Iris pigment epithelial cell (primary cell): ENCODE results near the gene IDS.

ENCODE experiments used
- DNase-seq: peaks from one replicate; pipeline ENCODE4 v3.0.0-alpha.2; 2011; ENCODE audit warnings: low read depth

IDS gene

DNA sequence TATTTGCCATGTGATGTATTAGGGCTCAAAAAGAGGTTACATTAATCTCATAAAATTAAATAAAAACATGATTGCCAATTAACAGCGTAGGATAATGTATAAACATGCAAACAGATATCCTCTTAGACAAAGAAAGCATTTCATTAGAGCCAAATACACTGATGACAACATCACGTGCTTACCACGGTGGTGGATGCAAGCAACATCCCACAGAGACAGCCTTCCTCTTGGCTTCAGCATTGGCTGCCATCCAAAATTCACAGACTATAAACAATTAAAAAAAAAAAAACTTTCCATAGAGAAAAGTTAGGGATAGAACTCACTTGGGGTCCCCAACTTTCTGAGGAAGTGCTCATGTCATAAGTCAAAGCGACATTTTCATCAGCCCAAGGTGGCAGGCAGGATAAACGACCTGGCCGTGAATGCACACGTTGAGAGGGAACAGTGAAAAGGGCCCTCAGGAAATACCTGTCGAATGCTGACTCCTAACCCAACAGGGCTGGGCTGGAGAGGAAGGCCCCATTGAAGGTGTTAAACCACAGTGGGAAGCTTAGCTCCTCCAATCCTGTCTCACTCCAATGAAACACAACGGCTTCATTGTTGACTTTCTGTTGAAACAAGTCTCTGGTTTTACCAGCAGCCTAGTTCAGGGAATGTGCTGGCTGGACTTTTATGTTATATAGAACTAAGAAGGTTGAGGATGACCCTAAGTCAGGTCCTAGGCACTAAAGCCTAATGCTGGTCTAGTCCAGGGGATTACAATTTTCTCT lies 48.4 kb downstream of the IDS start:
- no peak for DNase-seq

DNA sequence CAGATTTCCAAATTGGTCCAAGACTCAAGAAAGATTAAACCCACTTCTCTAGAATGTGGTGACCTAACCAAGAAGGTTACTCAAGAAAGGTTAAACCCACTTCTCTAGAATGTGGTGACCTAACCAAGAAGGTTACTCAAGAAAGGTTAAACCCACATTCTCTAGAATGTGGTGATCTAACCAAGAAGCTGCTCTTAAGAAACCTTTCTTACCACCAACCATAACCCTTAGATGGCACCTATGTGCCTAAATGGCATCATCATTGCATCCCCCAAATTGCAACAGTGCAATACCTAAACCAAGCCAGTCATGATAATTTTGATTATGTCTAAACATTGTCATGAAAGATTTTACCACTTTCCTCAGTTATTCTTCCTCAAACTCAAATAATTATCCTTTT lies 49.2 kb downstream of the IDS start:
- no peak for DNase-seq

GRCh38 chrX:149453906-149454822 lies 50.9 kb downstream of the IDS start:
- DNase-seq, result no peak

DNA sequence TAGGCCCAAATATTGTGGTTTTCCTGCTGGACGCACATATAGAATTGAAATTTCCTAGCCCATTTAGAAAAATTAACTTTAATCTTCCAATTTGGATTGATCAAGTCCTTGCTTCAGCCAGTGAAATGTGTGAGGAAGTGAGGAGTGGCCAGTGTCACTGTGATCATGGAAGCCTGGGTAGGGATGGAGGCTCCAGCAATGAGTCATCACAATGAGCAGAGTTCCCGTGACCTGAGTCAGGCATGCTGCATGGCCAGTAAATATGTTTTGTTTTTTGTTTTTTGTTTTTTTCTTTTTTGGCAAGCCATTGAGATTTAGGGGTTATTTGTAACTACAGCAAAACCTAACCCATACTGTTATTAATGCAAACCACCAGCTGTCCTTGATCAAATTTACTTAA lies 52.1 kb downstream of the IDS start:
- DNase-seq, result peak; percentile 25

GRCh38 chrX:149433451-149433850 lies 71.7 kb downstream of the IDS start:
- DNase-seq, result no peak

DNA sequence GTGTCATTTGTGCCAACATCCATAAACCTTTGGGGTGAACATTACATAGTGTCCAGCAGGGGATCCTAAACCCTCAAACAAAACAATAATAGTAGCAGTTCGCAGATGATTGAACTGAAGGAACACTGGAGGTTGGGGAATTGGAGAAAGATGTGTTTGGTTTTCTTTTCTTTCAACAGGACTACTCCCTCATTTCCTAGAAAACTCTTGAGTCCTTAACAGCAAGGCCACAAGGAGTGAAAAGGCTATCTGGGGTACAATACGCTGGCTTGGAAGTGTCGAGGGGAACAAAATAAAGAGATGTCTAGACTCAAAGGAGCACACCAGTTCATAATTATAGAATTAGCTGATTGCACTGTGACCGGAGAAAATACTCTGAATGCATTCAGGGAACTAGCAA lies 72.1 kb downstream of the IDS start:
- no peak for DNase-seq
